ENCODE results near the gene DNAAF8.

DNA sequence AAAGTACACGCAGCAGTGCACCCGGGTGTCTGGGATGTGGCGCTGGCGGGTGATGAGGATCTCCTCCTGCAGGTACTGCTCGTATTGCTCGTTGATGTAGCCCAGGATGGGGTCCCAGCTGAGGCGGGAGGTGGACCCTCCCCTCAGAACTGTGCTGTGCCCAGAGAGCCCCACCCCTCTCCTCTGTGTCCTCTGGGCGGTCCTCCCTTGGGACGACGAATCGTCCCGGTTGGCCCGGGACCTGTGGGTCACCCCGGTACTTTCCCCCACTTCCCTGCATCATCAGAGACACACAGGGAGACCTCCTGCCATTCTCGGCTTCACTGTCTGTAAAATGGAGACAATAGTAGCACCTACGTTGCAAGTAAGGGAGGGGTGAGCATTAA lies 49.6 kb downstream of the DNAAF8 start:
- TF ChIP-seq, protein P1, sequence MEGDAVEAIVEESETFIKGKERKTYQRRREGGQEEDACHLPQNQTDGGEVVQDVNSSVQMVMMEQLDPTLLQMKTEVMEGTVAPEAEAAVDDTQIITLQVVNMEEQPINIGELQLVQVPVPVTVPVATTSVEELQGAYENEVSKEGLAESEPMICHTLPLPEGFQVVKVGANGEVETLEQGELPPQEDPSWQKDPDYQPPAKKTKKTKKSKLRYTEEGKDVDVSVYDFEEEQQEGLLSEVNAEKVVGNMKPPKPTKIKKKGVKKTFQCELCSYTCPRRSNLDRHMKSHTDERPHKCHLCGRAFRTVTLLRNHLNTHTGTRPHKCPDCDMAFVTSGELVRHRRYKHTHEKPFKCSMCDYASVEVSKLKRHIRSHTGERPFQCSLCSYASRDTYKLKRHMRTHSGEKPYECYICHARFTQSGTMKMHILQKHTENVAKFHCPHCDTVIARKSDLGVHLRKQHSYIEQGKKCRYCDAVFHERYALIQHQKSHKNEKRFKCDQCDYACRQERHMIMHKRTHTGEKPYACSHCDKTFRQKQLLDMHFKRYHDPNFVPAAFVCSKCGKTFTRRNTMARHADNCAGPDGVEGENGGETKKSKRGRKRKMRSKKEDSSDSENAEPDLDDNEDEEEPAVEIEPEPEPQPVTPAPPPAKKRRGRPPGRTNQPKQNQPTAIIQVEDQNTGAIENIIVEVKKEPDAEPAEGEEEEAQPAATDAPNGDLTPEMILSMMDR (IDR thresholded peaks at IDR 0.05; ENCODE audit: low read depth, low read length, poor library complexity, severe bottlenecking): no peak
- no peak for TF ChIP-seq EZH2phosphoT487 (IDR thresholded peaks at IDR 0.05; ENCODE audit: borderline replicate concordance, low read length)

All from DOHH2 (cell line).